Hair follicle dermal papilla cell (primary cell): ENCODE results near the gene DNASE1L2. TPM values are rescaled to one million over a fixed set of nuclear protein-coding genes. Genes with fewer than 3 reads are reported as not detected.

Experiments used
- small RNA-seq: library from RNA; depleted of rRNA; stranded (forward); fragments of <200 nt; gene quantifications from one replicate; pipeline ENCODE3, GENCODE V24; 2012
- total RNA-seq: library from RNA; depleted of rRNA; stranded (reverse); fragments of >200 nt; gene quantifications from 2 replicates; pipeline ENCODE4 v1.2.3, GENCODE V29; 2012

DNASE1L2 gene, protein sequence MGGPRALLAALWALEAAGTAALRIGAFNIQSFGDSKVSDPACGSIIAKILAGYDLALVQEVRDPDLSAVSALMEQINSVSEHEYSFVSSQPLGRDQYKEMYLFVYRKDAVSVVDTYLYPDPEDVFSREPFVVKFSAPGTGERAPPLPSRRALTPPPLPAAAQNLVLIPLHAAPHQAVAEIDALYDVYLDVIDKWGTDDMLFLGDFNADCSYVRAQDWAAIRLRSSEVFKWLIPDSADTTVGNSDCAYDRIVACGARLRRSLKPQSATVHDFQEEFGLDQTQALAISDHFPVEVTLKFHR
- total RNA-seq = 0.85 and 0.97 TPM in 2 replicates

DNA sequence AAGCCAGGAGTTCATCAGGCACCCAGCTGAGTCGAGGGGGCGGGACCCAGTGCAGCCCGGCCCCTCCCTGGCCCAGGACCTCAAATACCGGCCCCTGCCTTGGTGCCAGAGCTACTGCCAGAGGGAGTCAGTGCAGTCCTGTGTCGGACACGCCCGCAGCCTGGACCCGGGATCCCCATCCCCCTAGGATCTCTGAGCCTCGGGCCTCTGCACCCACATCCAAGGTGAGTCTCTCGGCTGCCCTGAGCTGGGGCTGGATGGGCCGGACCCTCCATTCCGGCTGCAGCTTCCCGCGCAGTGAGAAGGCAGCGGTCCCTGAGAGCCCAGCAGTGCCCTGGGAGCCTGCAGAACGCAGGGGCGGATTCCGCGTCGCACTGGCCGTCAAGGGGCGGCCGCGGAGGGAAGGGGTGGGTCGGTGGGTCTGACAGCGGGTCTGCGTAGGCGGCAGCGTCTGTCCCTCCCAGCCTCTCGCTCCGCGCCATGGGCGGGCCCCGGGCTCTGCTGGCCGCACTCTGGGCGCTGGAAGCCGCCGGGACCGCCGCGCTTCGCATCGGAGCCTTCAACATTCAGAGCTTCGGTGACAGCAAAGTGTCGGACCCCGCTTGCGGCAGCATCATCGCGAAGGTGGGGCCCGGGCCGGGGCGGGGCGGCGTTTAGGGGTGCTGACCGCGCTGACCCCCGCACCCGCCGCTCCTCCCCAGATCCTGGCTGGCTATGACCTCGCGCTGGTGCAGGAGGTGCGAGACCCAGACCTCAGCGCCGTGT is at the start of gene DNASE1L2:
Gene DNASE1L2 (plus strand): TSS at position 108 of the 765 bp plus-strand sequence. CDS start 373 bp downstream, at position 481.

DNA sequence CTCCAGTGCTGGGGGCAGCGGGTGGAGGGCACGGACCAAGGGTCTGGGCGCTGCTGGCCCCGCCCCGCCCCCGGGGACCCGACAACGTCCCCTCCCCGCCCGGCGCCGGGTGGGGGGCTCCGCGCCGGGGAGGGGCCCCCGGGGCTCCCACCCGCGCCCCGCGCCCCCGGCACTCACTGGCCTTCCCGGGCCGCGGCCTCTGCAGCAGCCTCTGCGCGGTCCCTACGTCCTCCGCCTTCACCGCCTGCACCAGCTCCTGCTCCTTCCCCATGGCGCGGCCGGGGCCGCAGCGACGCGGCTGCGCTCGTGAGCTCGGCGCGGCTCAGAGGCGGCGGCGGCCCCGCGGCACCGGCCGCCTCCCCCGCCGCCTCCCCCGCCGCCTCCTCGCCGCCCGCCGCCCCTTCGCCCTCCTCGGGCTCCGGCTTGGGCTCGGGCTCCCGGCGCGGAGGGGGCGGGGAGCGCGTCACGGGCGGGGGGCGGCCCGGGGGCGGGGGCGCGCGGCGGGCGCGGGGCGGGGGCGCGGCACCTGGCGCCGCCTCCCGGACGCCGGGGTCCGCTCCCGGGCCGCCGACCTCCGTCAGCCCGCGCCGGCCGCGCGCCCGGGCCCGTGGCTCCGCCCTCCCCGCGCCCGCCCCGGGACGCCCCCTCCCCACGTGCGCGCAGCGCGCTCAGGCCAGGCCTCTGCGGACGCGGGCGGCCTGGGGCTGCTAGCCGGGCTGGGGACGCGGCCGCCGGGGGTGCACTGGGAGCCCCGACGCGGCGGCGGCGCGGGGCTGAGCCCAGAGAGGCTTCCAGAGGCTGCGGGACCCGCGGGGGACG is 39.9 kb upstream of the DNASE1L2 start, which contains the start of gene CASKIN1:
Gene CASKIN1 (minus strand): TSS at position 444 of the 819 bp plus-strand sequence. CDS start 173 bp downstream, at position 271.

DNA sequence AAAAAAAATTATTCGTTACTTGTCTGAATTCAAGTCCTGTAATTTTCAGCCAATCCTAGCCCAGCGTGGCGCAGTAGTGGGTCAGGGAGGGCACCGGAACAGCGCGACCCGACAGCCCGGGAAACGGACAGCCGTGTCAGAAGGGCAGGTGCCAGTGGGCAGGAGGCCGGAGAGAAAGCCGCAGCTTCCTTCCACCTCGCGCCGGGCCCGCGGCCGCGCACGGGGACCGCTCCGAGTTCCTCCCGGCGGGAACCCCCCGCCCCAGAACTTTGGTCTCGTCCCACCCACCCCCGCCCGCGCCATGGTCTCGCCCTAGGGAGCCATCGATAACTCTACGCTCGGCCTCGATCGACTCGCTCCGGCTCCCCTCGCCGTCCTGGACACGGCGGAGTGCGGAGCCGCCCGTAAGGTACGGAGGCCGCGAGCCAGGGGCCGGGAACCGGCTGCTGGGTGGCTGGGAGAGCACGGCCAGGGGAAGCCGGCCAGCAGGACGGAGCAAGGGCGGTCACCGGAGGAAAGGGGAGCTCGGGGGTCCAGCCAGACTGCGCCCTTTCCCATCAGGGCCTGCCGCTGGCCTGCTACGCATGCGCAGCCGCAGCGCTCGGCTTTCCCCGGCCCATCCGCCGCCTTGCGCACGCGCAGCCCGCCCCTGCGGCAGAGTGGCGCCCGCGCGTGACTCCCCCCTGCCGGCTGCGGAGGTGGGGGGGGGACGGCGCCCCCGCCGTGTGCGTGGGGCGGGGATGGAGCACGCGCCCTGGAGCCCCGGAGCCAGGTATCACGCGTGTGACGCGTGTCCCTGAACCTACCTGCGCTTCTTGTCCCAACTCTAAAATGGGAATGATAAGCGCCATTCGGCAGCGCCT is 30.9 kb upstream of the DNASE1L2 start, which contains the start of gene MLST8:
Gene MLST8 (plus strand): TSS at position 351 of the 863 bp plus-strand sequence. CDS start 632 bp downstream, outside the sequence.

DNA sequence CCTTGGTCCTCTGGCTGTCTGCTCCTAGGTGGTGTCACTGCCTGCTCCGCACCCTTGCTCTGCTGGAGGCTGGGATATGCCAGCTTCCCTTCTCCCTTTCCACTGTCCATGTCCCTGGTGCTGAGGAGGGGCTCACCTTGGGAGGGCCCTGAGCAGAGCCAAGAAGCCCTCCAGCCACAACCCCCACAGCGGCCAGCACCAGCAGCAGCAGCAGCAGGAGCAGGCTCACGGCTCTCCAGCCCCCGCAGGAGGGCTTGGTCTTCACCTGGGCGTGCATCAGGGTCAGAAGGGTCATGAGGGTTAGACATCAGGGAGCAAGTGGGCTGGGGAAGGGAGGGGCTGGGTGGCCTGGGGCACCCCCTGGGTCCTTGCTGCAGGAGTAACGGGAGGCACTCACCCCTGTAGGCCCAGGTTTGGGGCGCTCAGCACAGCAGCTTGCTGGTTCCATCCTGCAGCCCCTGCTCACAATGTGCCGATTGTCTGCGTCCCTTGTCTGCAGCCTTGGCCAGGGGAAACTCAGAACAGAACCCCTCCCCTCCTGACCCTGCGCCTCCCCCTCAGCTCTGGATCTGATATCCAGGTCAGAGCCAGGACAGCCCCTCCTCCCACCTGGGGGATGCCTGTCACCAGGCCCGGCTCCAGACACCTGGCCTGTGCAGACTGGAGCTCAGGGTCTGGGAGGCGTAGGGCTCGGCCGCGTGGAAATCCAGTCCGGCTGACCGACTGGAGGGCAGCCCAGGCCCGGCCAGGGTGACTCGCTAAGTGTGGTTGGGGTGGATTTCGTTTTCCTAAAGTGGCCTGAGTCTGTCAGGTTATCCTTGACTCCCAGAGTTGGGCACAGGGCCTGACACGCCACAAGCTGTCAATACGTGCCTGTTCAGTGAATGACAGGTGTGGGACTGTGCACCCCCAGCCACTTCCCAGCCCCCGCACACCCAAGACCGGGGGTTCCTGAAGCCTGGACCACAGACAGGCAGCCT is 25.6 kb upstream of the DNASE1L2 start, which contains the start of gene BRICD5:
Gene BRICD5 (minus strand): TSS at position 478 of the 980 bp plus-strand sequence. CDS start 30 bp downstream, at position 448.

DNA sequence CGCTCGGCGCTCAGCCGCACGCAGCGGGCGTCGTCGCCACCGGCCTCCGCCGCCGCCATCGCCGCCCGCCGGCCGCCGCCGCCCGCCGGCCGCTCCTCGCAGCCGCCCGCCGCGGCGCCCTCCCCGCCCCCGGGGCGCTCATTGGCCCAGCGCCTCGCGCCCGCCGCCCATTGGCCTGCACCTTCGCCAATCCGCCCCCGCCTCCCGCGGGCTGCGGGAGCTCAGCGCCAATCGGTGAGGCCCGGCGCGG is 21.6 kb upstream of the DNASE1L2 start, which contains the start of gene PGP:
Gene PGP (minus strand): TSS at position 122 of the 250 bp plus-strand sequence. CDS start 63 bp downstream, at position 59.

DNA sequence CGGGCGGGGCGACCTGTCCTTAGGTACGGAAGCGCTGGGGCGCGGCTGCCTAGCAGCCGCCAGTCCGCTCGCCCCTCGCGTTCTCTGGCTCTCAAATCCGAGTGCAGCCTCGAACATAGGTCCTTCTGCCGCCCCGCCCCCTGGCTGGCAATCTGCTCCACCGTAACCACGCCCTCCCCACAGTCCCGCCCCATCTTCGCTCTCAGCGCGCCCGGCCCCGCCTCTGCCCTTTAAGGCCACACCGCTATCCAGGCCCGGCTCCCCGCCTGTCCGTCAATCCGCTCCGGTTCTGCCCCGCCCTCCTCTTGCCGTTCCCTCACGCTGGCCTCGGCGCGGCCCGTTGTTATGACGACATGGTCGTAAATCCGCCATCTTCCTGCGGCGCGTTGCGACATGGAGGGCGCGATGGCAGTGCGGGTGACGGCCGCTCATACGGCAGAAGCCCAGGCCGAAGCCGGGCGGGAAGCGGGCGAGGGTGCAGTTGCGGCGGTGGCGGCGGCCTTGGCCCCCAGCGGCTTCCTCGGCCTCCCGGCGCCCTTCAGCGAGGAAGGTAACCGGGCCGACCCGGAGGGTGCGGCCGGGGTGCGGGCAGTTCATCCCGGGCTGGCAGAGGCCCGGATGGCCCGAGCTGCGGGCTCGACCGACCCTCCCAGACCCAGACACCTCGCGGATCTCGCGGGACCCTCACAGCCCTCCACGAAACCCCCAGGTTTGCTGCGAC is 12.9 kb upstream of the DNASE1L2 start, which contains the start of gene E4F1:
Gene E4F1 (plus strand): TSS at position 371 of the 721 bp plus-strand sequence. CDS start 23 bp downstream, at position 394.

DNA sequence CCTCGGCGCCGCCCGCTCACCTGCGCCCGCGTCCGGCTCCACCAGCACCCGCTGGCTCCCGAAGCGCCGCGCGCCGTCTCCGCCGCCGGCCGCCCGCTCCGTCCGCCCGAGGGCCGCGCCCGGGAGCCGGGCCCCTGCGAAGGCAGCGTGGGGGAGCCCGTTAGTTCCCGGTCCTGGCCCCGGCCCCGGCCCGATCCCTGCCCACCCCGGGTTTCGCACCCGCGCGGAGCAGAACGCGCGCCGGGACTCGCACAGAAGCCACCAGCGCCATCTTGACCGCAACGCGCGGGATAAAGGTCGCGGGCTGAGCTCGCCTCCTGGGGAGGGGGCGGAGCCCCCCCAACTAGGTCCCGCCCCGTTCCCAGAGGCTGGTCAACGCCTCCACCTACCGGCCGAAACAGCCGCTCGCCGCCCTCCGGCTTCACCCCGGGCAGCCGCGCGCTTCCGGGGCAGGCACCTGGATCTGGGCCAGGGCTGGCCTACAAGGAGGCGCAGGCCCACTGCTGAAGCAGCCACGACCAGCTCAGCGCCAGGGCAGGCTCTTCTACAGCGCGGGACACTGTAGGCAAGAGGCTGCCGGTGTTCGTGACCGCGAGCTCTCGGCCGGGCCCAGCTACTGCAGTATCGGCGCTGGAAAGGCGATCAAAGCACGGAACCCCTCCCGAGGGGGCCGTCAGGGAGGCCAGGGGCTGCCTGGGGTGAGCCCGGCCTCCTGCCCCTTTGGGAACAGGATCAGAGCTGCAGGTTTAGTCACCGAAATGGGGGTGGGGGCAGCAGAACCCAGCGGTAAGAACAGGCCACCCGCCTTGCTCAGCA is 15.3 kb downstream of the DNASE1L2 start, which contains the start of gene ECI1:
Gene ECI1 (minus strand): TSS at position 292 of the 816 bp plus-strand sequence. CDS start 21 bp downstream, at position 271.

DNA sequence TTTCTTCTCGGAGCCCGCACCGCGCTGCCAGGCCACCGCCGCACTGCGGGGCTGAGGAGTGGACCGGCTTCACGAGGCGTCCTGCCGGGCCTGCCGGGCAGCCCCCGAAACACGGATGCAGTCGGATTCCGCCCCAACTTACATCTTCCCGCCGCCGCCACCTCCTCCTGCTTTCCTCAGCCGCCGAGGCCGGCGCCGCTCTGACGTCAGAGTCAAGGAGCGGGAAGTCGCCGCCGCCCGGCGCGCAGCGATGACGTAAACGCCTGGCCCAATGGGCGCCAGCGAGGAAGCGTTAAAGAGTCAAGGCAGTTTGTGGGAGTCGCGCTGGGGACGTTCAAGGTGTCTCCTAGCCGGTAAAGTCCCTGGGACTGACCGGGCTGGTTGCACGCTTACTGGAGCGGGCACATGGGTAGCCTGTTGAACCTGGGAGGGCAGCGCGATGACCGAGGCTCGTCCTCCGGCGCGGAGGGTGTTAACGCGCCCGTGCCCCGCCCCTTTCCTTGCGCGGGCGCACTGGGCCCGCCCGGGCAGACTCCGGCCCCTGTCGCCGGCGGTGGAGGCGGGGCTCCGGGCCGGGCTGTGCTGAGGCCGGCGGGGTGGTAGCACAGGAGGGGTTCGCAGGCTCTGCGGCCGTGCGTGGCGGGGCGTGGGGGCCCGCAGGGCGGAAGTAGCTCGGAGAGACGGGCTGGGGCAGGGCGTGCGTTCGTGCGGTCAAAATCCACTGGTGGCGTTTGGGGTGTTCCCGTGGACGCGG is 31.8 kb downstream of the DNASE1L2 start, which contains the start of gene RNPS1:
Gene RNPS1 (minus strand): TSS at position 214 of the 754 bp plus-strand sequence. CDS start 3,483 bp downstream, outside the sequence.

Small RNA genes within 50 kb of the gene (small RNA-seq; reads per million reads assigned to genes)
- gene MIR3677 (not detected), gene MIR4717 (not detected)

Other genes starting within 250 kb of the DNASE1L2 start
- gene SYNGR3, start 246.5 kb upstream of the DNASE1L2 start, total RNA-seq = 1.1 and 1.9 TPM in 2 replicates
- gene ZNF598, start 226.6 kb upstream of the DNASE1L2 start, total RNA-seq = 30.1 and 30.8 TPM in 2 replicates
- gene NPW, start 216.7 kb upstream of the DNASE1L2 start, total RNA-seq = not detected in 2 replicates
- gene NHERF2, start 209.5 kb upstream of the DNASE1L2 start, total RNA-seq = 33.9 and 35.0 TPM in 2 replicates
- gene NTHL1, start 188.6 kb upstream of the DNASE1L2 start, total RNA-seq = 23.6 and 24.7 TPM in 2 replicates
- 73.8 and 84.7 TPM in 2 replicates for gene TSC2, start 188.5 kb upstream of the DNASE1L2 start, total RNA-seq
- gene PKD1, start 100.5 kb upstream of the DNASE1L2 start, total RNA-seq = 179 and 232 TPM in 2 replicates
- 0.61 and 0.97 TPM in 2 replicates for gene RAB26, start 87.8 kb upstream of the DNASE1L2 start, total RNA-seq
- 60.2 and 78.9 TPM in 2 replicates for gene TRAF7, start 80.7 kb upstream of the DNASE1L2 start, total RNA-seq
- gene CASKIN1, start 39.8 kb upstream of the DNASE1L2 start, total RNA-seq = 0.12 and 0.16 TPM in 2 replicates
- 38.0 and 41.0 TPM in 2 replicates for gene MLST8, start 31.0 kb upstream of the DNASE1L2 start, total RNA-seq
- 0.65 and 1.1 TPM in 2 replicates for gene BRICD5, start 25.6 kb upstream of the DNASE1L2 start, total RNA-seq
- gene PGP, start 21.6 kb upstream of the DNASE1L2 start, total RNA-seq = 9.9 and 12.4 TPM in 2 replicates
- gene E4F1, start 12.9 kb upstream of the DNASE1L2 start, total RNA-seq = 27.2 and 33.3 TPM in 2 replicates
- gene ECI1, start 15.1 kb downstream of the DNASE1L2 start, total RNA-seq = 35.7 and 37.3 TPM in 2 replicates
- 68.7 and 69.3 TPM in 2 replicates for gene RNPS1, start 31.7 kb downstream of the DNASE1L2 start, total RNA-seq
- gene ABCA3, start 104.3 kb downstream of the DNASE1L2 start, total RNA-seq = 0.36 and 1.9 TPM in 2 replicates
- 6.0 and 6.7 TPM in 2 replicates for gene CCNF, start 193.0 kb downstream of the DNASE1L2 start, total RNA-seq
- 1.1 and 1.2 TPM in 2 replicates for gene TEDC2, start 223.7 kb downstream of the DNASE1L2 start, total RNA-seq
- gene NTN3, start 234.9 kb downstream of the DNASE1L2 start, total RNA-seq = 0.73 and 0.97 TPM in 2 replicates
- gene TBC1D24, start 238.7 kb downstream of the DNASE1L2 start, total RNA-seq = 28.7 and 31.0 TPM in 2 replicates